HepG2 (cell line): Measurements from ENCODE around the gene ARID1A. TPM values are rescaled to one million over a fixed set of nuclear protein-coding genes. Genes with fewer than 3 reads are reported as not detected.

Experiments used
- ATAC-seq: fragments of 200-7000 bp; cut with Tn5 transposase; 3 replicates; pipeline ENCODE4 v1.9.1; 2020; ENCODE audit warnings: mild to moderate bottlenecking, moderate library complexity
- BruUV-seq: library from RNA; stranded (reverse); fragments of 400-500 nt; replicated peaks from 2 replicates; lab custom pipeline; 2021; lab: Mats Ljungman, UMichigan
- CTCF ChIA-PET: fragments of 300-600 bp; formaldehyde crosslinking; extraction: SDS; loops from one replicate; lab custom pipeline; 2021; ENCODE audit warnings: low total read pairs, inconsistent platforms, low intra/inter-chr PET ratio; lab: Yijun Ruan, JAX
- POLR2A ChIA-PET: fragments of 350-600 bp; sonication (Branson Sonifier 250); formaldehyde crosslinking; loops from one replicate; lab custom pipeline; 2020; ENCODE audit warnings: antibody characterized with exemption, inconsistent platforms; lab: Yijun Ruan, JAX
- DNase-seq: peaks from one replicate; pipeline ENCODE4 v3.0.0-alpha.2; 2015; ENCODE audit warnings: low spot score
- FAIRE-seq: peaks from 3 replicates; lab custom pipeline; 2011; peaks lifted over from hg19 to GRCh38; lab: Jason Lieb, UNC
- H2AFZ ChIP-seq: one replicate; pipeline ENCODE4 v1.6.1; 2011; ENCODE audit warnings: low read length, inconsistent platforms
- H3K27ac ChIP-seq: fragments of 300-600 bp; 3 replicates; pipeline ENCODE4 v1.8.0; 2011; ENCODE audit warnings: mixed run types, mild to moderate bottlenecking, mixed read lengths, low read length, inconsistent platforms; ENCODE audit not compliant: insufficient read depth; ENCODE audit errors: extremely low read length
- H3K27me3 ChIP-seq, 2 experiments: fragments of 200-600 bp in 1 of 2; 2 replicates in 1 of 2; 3 replicates in 1 of 2; pipeline versions ENCODE4 v1.6.0 to v1.8.0; 2011; ENCODE audit warnings: low read length in 2 of 2, mild to moderate bottlenecking in 2 of 2, moderate library complexity in 2 of 2, inconsistent platforms in 1 of 2; ENCODE audit not compliant: insufficient read depth in 2 of 2, control insufficient read depth in 1 of 2
- H3K36me3 ChIP-seq, 2 experiments: fragments of 200-600 bp in 1 of 2; replicated peaks in 1 of 2; 2 replicates in 1 of 2; 3 replicates in 1 of 2; pipeline versions ENCODE4 v1.5.1 to v1.8.0; 2011; ENCODE audit warnings: low read length in 2 of 2, inconsistent platforms in 1 of 2; ENCODE audit not compliant: insufficient read depth in 2 of 2, control insufficient read depth in 1 of 2
- H3K4me1 ChIP-seq: 2 replicates; pipeline ENCODE4 v1.5.1; 2012; ENCODE audit warnings: low read length, inconsistent platforms; ENCODE audit not compliant: insufficient read depth
- H3K4me2 ChIP-seq: 2 replicates; pipeline ENCODE4 v1.6.0; 2011; ENCODE audit warnings: low read depth, low read length, inconsistent platforms
- H3K4me3 ChIP-seq, 3 experiments: fragments of 200-600 bp in 1 of 3; sonication (generic), shearing (Covaris generic) in 1 of 3; replicated peaks in 1 of 3; 2 replicates each; pipeline ENCODE4 v1.5.1; 2011 to 2016; ENCODE audit warnings: low read length in 3 of 3, inconsistent platforms in 2 of 3, low read depth in 2 of 3, mild to moderate bottlenecking in 2 of 3, control low read depth in 1 of 3, mixed read lengths in 1 of 3; ENCODE audit not compliant: insufficient read depth in 1 of 3
- H3K79me2 ChIP-seq: one replicate; pipeline ENCODE4 v1.6.1; 2011; ENCODE audit warnings: low read length, inconsistent platforms; ENCODE audit not compliant: insufficient read depth
- H3K9ac ChIP-seq: 2 replicates; pipeline ENCODE4 v1.6.0; 2011; ENCODE audit warnings: mild to moderate bottlenecking, low read depth, low read length, inconsistent platforms; ENCODE audit not compliant: insufficient read depth
- H3K9me3 ChIP-seq: 2 replicates; pipeline ENCODE4 v1.5.1; 2012; ENCODE audit warnings: mild to moderate bottlenecking, low read length
- H4K20me1 ChIP-seq: 2 replicates; pipeline ENCODE4 v1.6.0; 2011; ENCODE audit warnings: inconsistent platforms, mild to moderate bottlenecking, low read length, moderate library complexity; ENCODE audit not compliant: insufficient read depth
- AGO1 ChIP-seq: fragments of 200-400 bp; formaldehyde crosslinking; IDR thresholded peaks from 2 replicates; pipeline ENCODE4 v1.6.1; 2017; ENCODE audit warnings: mild to moderate bottlenecking, low read depth, low read length, moderate library complexity; ENCODE audit not compliant: poor library complexity, severe bottlenecking
- ATF4 ChIP-seq, 2 experiments: fragments of 450-650 bp in 1 of 2; sonication (generic) in 1 of 2; formaldehyde crosslinking; IDR thresholded peaks; 2 replicates each; pipeline versions ENCODE4 v1.5.0 to v1.8.0; 2020 to 2022; ENCODE audit warnings: mild to moderate bottlenecking in 1 of 2, missing genetic modification reagents in 1 of 2
- ATF5 ChIP-seq: sonication (generic); formaldehyde crosslinking; IDR thresholded peaks from 2 replicates; pipeline ENCODE4 v1.4.0; 2020; ENCODE audit warnings: mild to moderate bottlenecking, low read depth, missing genetic modification reagents
- CSRNP2 ChIP-seq: sonication (generic); formaldehyde crosslinking; conservative IDR thresholded peaks from 2 replicates; pipeline ENCODE4 v1.8.0; 2022; ENCODE audit warnings: low read depth, missing genetic modification reagents
- HNRNPLL ChIP-seq: fragments of 200-400 bp; formaldehyde crosslinking; IDR thresholded peaks from 2 replicates; pipeline ENCODE4 v1.6.1; 2017; ENCODE audit warnings: mild to moderate bottlenecking, low read depth, low read length; ENCODE audit not compliant: poor library complexity, severe bottlenecking
- MAZ ChIP-seq, 2 experiments: sonication (generic) in 1 of 2; formaldehyde crosslinking in 1 of 2; IDR thresholded peaks; 2 replicates each; pipeline versions ENCODE4 v1.5.0 to v1.6.1; 2012 to 2020; ENCODE audit warnings: low read depth in 2 of 2, mild to moderate bottlenecking in 2 of 2, borderline replicate concordance in 1 of 2, improper control_type of control experiment in 1 of 2, low read length in 1 of 2, missing genetic modification reagents in 1 of 2, moderate library complexity in 1 of 2
- MTERF4 ChIP-seq: sonication (generic); formaldehyde crosslinking; IDR thresholded peaks from 2 replicates; pipeline ENCODE4 v1.8.0; 2023; ENCODE audit warnings: mild to moderate bottlenecking, missing genetic modification reagents
- NFIB ChIP-seq: sonication (generic); formaldehyde crosslinking; IDR thresholded peaks from 2 replicates; pipeline ENCODE4 v1.9.0; 2021; ENCODE audit warnings: missing genetic modification reagents, mild to moderate bottlenecking, borderline replicate concordance
- PHF20 ChIP-seq: sonication (generic); formaldehyde crosslinking; IDR thresholded peaks from 2 replicates; pipeline ENCODE4 v1.5.0; 2020; ENCODE audit warnings: mild to moderate bottlenecking, missing genetic modification reagents
- POLR2AphosphoS5 ChIP-seq: IDR thresholded peaks from 2 replicates; pipeline ENCODE4 v1.6.1; 2012; ENCODE audit warnings: low read depth, low read length
- TFAP4 ChIP-seq: sonication (generic); IDR thresholded peaks from 2 replicates; pipeline ENCODE4 v1.6.1; 2016; ENCODE audit warnings: low read depth, borderline replicate concordance
- TOPORS ChIP-seq: sonication (generic); formaldehyde crosslinking; IDR thresholded peaks from 2 replicates; pipeline ENCODE4 v1.8.0; 2023; ENCODE audit warnings: mild to moderate bottlenecking, missing genetic modification reagents
- ZBTB8A ChIP-seq: sonication (generic); formaldehyde crosslinking; IDR thresholded peaks from 2 replicates; pipeline ENCODE4 v1.4.0; 2020; ENCODE audit warnings: mild to moderate bottlenecking, low read depth, missing genetic modification reagents, borderline replicate concordance
- ZNF30 ChIP-seq: sonication (generic); formaldehyde crosslinking; IDR thresholded peaks from 2 replicates; pipeline ENCODE4 v1.5.0; 2020; ENCODE audit warnings: mild to moderate bottlenecking, missing genetic modification reagents
- ZNF558 ChIP-seq: sonication (generic); formaldehyde crosslinking; IDR thresholded peaks from 2 replicates; pipeline ENCODE4 v1.9.0; 2022; ENCODE audit warnings: mild to moderate bottlenecking, missing genetic modification reagents, borderline replicate concordance
- WGBS: methylation state at CpG from one replicate; pipeline ENCODE4 v1.1.6; 2017; ENCODE audit warnings: low lambda C conversion rate; 5-methylcytosine and 5-hydroxymethylcytosine counted together
- in situ Hi-C: cut with HindIII; loops from 2 replicates; pipeline ENCODE4 v1.10.0; 2017; ENCODE audit warnings: low pct_unique_long_range_greater_than_20kb; ENCODE audit not compliant: extremely low pct_ligation_motif_present
- intact Hi-C: fragments of 100-400 bp; cut with micrococcal nuclease; formaldehyde crosslinking; loops from one replicate; pipeline ENCODE4 v1.10.0; 2022; ENCODE audit not compliant: unreplicated experiment
- polyA plus RNA-seq, 8 experiments: library from polyadenylated mRNA; depleted of rRNA in 3 of 8; stranded (reverse) in 7 of 8; unstranded in 1 of 8; fragments of >200 nt; fragmentation: Illumina TruSeq in 4 of 8; extraction: Trizol in 4 of 8; gene quantifications; 2 replicates each; pipeline versions ENCODE4 v1.2.1 to v1.2.3, GENCODE V29; 2011 to 2016; ENCODE audit warnings: low read depth in 4 of 8, missing spikeins in 1 of 8, mixed read lengths in 1 of 8; ENCODE audit not compliant: insufficient read depth in 1 of 8
- total RNA-seq, 5 experiments: library from RNA; depleted of rRNA; stranded (reverse); fragments of >200 nt; fragmentation: Illumina TruSeq; extraction: Trizol; gene quantifications; 2 replicates each; pipeline ENCODE4 v1.2.3, GENCODE V29; 2016; ENCODE audit warnings: low read depth in 1 of 5

ARID1A gene
- total and polyA plus RNA-seq, 2 of the 13 experiments (the other 11 are each of a cell fraction or from before 2014, with no cell fraction given) = 11.9 to 15.9 TPM

GRCh38 chr1:26826261-26827105, 130.7 kb downstream of the ARID1A start, which contains the start of gene ZDHHC18:
ZDHHC18 (plus strand) TSS chr1:26826688; CDS start chr1:26826805, 117 bp downstream.
- Histone ChIP-seq H3K27me3 (no peaks in the 10 kb centered on the region; a peak in 1 of 5 replicates), H3K4me3 (peak within 1 kb of the TSS; percentile 79 to 83 (median 83)), H3K9me3 (no peaks in the 10 kb centered on the region), H3K36me3 (no peaks in the 10 kb centered on the region), H3K4me2 (peak within 1 kb of the TSS; percentile 95), H3K9ac (peak within 1 kb of the TSS; percentile 73), H3K79me2 (peaks cover 22% of the 10 kb centered on the region), H4K20me1 (peaks cover 4% of the 10 kb centered on the region; the same call in 1 of the 2 replicates), H3K4me1 (peaks cover 73% of the 10 kb centered on the region), H2AFZ (peak within 1 kb of the TSS; percentile 27), H3K27ac (peak within 1 kb of the TSS; percentile 69)
- ChIA-PET POLR2A (interaction anchor here (0.8 to 1.4 kb wide), 3 partner anchors 14 to 39 kb away, joined by 3 to 4 read pairs (median 4); partner anchors contain the start of gene PIGV), CTCF (no interaction called here)
- BruUV-seq = no TSS peak
- WGBS = 0% methylated on average over 7 of the region's 107 CpGs
- no peak for FAIRE-seq
- intact Hi-C loops = no loop called here
- in situ Hi-C loops = no loop called here
- ATAC-seq = peak; percentile 78
- DNase-seq = peak; percentile 38
- TF ChIP-seq ATF5 (no peak), PHF20 (CRISPR knock-in tag) (no peak), CSRNP2 (no peak), ZBTB8A (CRISPR knock-in tag) (no peak), ATF4 (CRISPR knock-in tag; IDR thresholded peaks at IDR 0.05) (no peak), TOPORS (CRISPR knock-in tag) (no peak), AGO1 (no peak), TFAP4 (peak; percentile 24; the same call in 1 of the 2 replicates), HNRNPLL (peak; percentile 10), MTERF4 (CRISPR knock-in tag) (no peak), ZNF558 (CRISPR knock-in tag) (no peak), MAZ (IDR thresholded peaks at IDR 0.05; ENCODE audit: borderline replicate concordance, low read depth, low read length) (0 out of 2 replicates have a peak, but pooled peaks have one; percentile 25), MAZ (CRISPR knock-in tag; IDR thresholded peaks at IDR 0.05; ENCODE audit: low read depth) (no peak), POLR2AphosphoS5 (0 out of 2 replicates have a peak, but pooled peaks have one; percentile 4), NFIB (CRISPR knock-in tag) (no peak), ZNF30 (CRISPR knock-in tag) (no peak)
